T-helper 1 cell treated with Interleukin-12 subunit alpha and Interleukin-12 subunit beta and Interleukin-4 antibody, amounts not matched to agents 30 ng/mL and 1 ng/mL, for 36 hours (primary cell): Measurements from ENCODE around the gene TUBA1C. TPM values are rescaled to one million over a fixed set of nuclear protein-coding genes. Genes with fewer than 3 reads are reported as not detected.

Source experiments
- intact Hi-C: fragments of 100-400 bp; cut with micrococcal nuclease; formaldehyde crosslinking; loops from one replicate; pipeline ENCODE4 v1.15.1; 2024
- total RNA-seq: library from RNA; stranded (reverse); gene quantifications from 2 replicates; pipeline ENCODE4 v1.2.3, GENCODE V29; 2022

The TUBA1C gene
- total RNA-seq, result 204 and 205 TPM in 2 replicates

DNA sequence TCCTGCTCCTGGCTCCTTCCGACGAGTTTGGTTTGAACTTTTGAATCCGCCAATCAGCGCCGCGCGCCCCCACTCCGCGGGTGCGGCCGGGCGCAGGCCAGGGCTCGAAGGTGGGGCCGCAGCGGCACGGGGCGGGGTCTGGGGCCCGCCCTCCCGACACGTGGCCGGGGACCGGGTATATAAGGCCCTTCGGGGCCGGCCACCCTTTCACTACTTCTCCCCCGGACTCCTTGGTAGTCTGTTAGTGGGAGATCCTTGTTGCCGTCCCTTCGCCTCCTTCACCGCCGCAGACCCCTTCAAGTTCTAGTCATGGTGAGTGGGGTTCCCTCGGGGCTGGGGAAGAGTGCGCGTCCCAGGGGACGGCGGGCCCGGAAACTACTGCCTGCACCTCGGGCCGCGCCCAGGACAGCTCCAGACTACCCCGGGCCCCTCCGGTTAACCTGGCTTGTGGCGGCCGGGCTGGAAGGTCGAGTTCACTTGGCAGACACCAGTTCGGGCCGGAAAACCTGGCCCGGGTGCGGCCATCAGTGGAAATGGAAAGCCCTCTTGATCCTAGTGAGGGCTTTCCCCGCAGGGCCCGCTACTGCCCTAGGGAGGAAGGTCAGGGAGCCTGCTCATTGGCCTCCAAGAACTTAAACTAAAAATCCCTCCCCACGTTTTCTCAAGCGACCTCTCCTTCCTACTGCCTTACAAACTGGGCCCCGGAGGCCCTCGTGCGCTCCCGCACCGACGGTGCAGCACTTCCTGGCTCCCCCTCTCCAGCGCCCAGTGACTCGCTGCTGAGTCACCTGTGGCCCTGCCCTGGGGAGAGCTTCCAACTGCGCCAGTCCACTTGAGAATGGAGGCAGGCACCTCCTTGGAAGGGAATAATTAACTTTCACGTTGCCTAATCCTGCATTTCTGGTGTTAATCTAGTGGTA, at the start of gene TUBA1C:
TUBA1C (plus strand) TSS at position 210 of the 920 bp plus-strand sequence; CDS start at position 310, 100 bp downstream.
- intact Hi-C loops, result loop anchor here (1.0 kb wide), 10 partner anchors 31 to 476 kb away; partner anchors contain the start of genes C1QL4, LMBR1L, MCRS1 and TMBIM6

DNA sequence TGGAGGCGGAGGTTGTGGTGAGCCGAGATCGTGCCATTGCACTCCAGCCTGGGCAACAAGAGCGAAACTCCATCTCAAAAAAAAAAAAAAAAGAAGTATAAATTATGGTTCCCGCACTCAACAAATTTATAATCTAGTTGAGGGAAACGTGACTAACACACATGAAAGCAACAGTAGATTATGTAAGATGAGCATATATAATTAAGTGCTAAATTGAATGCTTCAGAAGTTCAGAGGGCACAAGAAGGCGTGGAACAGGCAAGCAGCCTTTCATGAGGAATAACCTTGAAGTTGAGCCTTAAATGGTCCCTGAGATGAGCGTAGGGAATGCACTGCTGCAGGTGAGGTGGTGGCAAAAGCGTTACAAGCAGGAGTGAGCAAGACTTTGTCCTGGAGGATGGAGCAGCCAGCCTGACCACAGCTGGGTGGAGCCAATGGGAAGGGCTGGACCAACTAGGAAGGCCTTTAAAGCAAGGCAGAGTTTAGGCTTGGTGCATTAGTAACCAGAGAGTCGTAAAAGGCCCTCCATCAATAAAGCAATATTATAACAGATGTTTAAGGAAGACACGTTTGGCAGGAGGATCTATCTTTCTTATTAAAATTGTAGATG, 45.4 kb upstream of the TUBA1C start:
- intact Hi-C loops, result no loop called here

DNA sequence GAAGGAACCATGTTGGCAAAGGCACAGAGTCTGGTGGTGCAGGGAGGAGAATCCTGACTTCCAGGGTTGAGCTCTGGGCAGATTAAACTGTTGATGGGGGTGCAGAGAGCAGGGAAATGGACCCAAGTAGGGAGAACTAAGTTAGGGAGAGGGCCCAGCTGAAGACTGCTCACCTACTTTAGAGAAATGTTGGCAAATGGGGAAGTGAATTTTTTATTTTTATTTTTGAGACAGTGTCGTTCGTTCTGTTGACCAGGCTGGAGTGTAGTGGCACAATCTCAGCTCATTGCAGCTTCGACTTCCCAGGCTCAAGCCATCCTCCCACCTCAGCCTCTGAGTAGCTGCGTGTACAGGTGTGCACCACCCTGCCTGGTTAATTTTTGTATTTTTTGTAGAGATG, 43.9 kb upstream of the TUBA1C start:
- intact Hi-C loops, result no loop called here

DNA sequence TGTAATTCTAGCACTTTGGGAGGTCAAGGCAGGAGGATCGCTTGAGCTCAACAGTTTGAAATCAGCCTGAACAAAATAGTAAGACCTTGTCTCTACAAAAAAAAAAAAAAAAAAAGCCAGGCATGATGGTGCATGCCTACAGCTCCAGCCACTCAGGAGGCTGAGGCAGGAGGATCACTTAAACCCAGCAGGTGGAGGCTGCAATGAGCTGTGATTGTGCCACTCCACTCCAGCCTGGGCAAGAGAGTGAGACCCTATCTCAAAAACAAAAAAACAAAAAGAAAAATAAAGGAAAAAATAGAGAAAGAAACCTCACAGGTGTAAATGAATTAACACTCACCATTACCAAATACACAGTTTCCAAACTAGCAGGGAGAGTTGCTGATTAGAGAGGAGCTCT, 41.8 kb upstream of the TUBA1C start:
- intact Hi-C loops, result no loop called here

DNA sequence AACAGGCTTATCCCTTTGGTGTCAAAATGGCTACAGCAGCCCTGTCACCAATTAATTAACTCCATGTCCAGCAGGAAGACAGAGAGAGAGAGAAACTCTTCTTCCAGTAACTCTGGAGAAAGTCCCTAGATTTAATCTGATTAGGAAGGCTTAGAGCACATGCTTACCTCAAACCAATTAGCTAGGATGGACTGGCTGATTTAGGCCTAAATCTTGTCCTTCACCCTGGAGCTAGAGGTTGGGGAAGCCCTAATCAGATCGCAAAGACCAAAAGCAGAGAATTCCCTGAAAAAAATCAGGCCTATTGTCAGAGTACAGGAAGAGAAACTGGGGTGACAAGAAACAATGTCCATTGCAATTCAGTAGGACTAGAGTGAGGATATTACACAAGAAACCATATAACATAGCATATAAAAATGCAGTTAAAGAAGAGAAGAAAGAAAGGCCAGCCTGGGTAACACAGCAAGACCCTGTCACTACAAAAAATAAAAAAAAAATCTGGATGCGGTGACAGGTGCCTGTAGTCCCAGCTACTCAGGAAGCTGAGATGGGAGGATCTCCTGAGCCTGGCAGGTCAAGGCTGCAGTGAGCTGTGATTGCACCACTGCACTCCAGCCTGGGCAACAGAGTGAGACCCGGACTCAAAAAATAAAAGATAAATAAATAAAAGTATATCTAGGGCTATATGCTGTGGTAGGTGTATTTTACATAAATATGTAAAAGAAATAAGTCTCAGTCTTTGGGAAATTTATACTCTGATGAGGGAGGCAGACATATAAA, 41.1 kb upstream of the TUBA1C start:
- intact Hi-C loops, result no loop called here

DNA sequence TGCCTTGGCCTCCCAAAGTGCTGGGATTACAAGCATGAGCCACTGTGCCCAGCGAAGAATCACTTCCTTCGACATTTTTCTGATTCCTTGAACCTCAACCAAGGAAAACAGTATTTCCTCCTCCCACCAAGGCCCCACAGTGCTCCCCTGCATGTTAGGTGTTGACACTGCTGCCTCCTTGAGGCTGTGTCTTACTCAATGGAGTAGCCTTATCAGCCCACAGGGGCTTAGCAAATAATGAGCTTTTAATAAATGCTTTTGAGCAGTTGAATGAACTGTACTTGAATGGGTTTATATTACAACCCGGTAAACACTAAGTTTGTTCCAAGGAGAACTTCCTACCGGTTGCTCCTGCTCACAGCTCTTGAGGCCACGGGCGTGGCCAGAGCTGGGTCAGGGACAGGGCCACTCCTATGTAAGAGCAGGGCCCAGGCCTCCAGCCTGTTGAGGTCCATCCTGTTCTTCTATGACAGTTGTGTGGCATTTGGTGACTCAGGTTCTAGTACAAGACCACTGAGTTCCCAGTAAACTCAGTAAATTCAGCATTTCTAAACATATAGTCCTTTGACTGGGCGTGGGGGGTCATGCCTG, 39.2 kb upstream of the TUBA1C start:
- intact Hi-C loops, result no loop called here

DNA sequence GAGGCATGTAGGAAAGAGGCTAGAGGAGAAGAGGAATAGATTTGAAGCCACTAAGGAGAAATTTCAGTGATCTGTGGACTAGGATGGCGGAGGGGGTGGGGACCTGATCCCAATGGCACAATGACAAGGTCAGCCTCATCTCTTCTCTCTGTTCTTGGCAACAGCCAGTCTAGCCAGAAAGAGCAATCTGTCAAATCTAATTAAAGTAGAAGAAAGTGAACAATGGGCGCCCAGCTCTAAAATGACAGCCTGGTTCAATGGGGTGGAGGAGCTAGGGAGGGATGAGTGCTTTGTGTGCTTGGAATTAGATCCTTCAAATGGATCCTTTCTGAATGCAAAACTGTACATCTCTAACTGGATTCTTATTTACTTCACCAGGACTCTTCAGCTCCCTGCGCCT, 37.2 kb upstream of the TUBA1C start:
- intact Hi-C loops, result no loop called here

DNA sequence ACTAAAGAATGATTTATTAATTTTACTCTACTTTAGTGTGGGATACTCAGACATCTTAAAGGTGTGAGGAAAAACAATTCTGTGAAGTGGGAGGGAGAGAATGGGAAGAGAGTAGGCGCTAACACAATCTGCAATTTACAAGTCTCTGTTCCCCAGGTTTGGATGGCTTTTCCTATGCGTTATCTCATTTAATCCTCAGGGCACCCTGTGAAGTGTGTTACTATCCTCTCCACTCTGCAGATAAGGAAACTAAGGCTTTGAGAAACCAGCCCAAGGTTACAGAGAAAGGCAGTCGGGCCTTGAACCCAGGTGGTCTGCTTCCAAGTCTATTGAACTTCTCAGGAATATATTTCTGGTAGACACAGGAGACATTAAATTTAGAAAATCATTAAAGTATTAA, 36.2 kb upstream of the TUBA1C start:
- intact Hi-C loops, result no loop called here

DNA sequence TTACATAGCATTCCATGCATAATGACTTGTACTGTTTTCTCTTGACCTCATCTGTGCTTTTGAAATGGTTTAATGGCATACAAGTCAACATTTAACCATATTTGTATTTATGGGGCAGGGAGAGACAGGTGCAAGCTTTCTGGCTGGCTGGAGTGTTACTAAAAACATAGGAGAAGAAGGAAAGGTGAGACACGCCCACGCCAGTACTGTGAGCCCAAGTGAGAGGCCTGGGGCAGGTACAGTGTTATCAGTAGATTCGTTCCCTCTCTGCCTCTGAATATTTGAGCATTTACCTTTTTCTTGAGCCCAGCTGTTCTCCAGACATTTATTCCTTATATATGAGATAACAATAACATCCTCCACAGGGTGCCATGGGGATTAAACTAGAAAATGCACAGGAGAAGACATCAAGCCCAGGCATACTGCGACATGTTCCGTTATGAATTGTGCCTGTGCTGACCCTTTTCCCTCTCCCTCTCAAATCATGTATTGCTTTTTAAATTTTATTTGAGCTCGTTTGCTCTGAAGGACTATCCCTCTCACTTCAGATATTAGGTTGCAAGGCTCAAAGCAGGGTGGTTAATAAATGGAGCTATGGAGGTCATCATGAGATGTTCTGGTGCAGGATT, 34.6 kb upstream of the TUBA1C start:
- intact Hi-C loops, result loop anchor here (5.0 kb wide), 1 partner anchor 378 kb away; the partner anchor contains the start of gene DDX23

DNA sequence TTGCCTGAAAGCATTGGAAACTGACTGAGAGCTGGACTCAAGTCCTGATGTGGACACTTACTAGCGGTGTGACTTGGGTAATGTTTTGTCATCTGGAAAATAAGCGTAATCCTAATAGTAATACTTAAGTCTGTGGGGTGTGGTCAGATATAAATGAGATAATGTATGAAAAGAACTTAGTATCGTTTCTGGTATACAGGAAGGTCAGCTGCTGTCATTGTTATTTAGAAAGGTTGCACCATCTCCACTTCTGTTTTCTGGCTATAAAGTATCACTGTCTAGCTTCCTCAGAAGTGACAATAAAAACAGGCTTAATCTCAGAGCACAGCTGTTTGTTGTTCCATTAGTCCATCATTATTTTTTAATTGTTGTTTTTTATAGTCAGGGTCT, 34.1 kb upstream of the TUBA1C start:
- intact Hi-C loops, result loop anchor here (5.0 kb wide), 1 partner anchor 378 kb away; the partner anchor contains the start of gene DDX23

DNA sequence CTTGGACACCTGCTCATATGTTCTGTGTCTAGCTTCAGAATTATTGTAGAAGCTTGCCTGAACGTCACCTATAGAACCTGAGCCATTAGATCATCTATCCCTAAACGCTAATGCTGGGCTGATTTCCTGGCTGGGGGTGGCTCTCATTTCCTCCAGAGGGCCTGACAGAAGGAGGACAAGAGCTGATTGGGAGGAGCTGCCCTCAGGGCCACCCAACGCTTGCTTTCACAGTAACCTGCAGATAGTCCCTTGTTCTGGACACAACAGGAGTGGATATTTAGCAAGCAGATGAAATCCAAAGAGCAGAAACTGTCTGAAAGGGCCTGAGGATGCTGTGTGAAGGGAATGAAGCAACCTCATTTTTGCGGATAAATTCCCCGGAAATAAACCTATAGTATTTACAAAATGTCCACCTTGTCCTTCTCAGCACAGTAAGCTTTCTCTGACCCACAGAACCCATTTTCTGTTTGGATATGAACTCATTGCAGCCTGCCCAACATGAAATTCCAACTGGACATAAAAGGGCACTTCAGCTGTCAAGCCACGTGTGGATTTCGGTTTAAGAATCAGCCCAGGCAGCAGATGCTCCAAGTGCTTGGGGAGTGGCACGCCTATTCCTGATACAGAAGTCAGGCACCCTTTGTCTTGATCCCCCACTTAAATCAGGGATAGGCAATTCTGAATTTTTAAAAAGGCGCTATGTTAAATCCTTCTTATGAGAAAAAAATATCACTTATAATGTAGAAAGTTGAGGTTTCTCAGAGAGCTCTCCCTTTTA, 32.8 kb upstream of the TUBA1C start:
- intact Hi-C loops, result loop anchor here (5.0 kb wide), 1 partner anchor 380 kb away; the partner anchor contains the start of gene DDX23

DNA sequence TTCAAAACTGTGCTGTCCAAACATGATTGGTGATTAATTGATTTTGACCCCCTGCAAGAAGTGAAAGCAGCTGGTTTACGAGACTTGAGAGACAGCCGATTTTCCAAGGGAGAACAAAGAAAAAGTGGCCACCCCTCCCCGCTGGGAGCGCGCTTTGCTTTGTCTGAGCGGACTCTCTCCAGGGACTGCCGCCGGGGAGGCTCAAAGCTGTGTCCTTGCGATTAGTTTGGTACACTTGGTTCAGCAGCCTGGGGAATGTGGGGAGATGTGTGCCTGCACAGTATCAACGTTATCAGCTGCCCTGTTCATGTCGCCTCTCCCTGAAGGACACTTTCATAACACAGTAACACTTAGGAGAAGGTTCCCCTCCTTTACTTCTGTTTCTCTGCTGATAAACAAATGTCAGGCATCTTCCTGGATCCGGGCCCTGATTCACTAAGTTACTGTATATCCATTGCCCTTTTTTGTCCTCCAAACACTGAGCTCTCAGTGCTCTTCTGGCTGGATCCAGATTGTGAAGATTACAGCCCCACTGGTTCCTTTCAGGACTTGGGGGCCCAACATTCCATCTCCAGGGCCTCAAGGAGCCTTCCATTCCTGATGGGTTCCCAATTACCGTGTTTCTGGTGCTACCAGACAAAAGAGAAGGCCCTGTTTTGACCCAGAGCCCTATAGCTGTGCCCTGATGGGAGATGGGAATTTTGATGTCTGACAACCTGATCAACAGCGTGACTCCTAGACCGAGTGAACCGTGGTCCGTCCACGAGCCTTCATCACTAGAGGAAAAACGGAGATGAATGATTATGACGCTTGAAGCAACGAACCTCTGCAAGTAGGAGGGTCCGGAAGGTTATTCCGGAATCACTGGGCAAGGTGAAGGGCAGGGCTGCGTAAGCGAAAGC, 31.7 kb upstream of the TUBA1C start:
- intact Hi-C loops, result loop anchor here (5.0 kb wide), 1 partner anchor 381 kb away; the partner anchor contains the start of gene DDX23

DNA sequence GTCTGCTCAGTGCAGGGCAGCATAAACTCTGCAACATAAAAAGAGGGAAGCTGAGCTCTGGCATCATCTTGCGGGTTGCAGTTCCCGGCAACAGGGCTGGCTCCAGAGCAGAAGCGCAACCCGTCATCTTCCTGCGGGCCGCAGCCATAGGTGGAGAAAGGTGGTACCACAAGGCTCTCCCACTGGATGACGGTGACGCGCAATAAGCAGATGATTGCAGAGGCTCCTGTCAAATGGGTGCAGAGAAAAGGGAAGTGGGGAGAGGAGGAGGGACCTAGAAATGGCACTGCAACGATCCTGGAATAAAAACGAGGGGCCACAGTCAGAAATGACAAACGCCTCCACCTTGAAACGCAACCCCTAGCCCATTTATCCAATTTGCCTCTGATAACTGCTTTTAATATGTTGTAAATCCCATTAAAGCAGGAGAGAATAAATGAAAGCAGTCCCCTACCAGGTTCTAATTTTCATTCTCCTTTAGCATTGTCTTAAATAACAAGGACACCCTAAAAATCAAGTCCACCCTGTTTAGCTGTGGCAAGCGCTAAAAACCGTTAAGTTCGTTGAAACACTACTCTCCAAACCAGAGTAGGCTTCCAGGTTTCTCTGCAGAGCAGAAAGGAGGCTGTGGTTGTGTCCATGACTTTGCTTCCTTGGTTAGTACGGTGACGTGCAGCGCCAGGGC, 30.9 kb upstream of the TUBA1C start:
- intact Hi-C loops, result loop anchor here (1.0 to 5.0 kb wide), 6 partner anchors 31 to 382 kb away; partner anchors contain the start of genes DDX23, TUBA1A and TUBA1C

DNA sequence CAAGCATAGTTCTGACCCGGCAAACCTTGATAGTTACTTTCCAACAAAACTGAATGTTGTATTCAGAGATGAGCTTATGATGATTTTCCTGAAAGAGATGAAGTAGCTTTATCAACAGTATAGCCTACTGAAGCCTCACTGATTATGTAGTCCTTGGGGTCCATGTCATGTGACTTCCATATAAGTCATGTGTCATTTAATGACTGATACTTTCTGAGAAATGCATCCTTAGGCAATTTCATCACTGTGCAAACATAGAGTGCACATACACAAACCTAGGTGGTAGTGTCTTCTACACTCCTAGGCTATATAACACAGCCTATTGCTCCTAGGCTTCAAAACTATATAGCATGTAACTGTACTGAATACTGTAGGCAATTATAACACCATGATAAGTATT, 28.5 kb upstream of the TUBA1C start:
- intact Hi-C loops, result no loop called here

DNA sequence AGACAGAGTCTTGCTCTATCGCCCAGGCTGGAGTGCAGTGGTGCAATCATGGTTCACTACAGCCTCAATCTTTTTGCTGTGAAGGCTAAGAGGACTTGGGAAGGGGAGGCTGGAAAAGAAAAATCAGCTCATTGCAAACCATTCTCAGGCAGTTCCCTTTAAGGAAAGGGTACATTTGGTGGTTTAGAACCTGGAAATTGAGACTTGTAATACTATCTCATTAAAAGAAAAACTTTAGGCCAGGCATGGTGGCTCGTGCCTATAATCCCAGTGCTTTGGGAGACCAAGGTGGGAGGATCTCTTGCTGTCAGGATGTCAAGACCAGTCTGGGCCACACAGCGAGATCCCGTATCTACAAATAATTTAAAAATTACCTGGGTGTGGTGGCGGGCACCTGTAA, 21.3 kb upstream of the TUBA1C start:
- intact Hi-C loops, result no loop called here

DNA sequence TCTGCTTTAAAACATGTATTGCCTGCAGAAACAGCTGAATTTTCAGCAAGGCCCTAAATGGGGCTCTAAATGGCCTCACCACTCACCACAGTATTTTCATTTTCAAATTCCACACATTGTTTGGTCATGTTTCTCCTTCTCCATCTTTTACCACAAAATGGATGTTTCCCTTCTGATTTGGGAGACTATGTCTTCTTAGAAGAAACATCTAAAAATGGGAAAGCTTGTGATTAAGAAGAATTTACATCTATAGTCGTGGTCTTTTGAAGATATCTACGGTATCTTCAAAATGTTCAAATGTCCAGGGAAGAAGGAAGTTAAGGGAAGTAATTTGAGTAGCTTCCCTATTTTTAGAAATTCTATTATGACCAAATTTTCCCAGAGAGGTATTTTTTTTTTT, 20.7 kb upstream of the TUBA1C start:
- intact Hi-C loops, result no loop called here

DNA sequence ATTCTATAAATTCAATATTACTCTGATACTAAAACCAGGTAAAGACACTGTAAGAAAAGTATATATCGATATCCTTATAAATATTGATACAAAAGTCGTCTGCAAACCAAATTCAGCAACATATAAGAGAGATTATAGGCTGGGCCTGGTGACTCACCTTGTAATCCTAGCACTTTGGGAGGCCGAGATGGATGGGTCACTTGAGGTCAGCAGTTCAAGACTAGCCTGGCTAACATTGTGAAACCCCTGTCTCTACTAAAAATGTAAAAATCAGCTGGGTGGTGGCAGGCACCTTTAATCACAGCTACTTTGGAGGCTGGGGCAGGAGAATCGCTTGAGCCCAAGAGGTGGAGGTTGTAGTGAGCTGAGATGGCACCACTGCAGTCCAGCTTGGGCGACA, 13.5 kb upstream of the TUBA1C start:
- intact Hi-C loops, result no loop called here

DNA sequence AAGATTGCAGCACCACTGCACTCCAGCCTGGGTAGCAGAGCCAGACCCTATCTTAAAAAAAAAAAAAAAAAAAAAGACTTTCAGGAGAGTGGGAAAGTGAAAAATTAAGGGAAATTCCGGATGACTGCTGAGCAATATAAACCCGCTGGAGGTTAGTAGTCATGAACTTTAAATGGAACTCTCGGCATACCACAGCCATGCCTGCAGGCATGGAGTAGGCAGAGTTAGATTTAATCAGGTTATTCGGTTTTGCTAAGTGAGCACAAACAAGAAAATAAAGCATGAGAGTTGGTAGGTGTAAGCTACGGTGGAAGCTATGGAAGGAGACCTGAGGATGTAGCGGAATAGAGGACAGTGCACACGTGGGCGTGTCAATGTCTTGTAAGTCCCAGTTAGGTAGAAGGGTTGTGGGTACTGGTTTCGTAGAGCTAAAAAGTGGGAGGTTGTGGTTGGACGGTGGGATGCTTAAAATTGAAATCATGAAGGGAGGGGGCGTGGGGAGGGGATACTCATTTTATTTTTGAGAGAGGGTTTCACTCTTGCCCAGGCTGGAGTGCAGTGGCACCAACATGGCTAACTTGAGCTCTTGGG, 11.8 kb upstream of the TUBA1C start:
- intact Hi-C loops, result no loop called here
